ENCODE data around the gene SIN3B.

GRCh38 chr19:16888629-16889365, 59.6 kb downstream of the SIN3B start, which contains the start of gene F2RL3:
- TF ChIP-seq BHLHE40 (IDR thresholded peaks at IDR 0.05; ENCODE audit: borderline replicate concordance): no peak
- no peak for TF ChIP-seq SUZ12 (IDR thresholded peaks at IDR 0.05)
- TF ChIP-seq ZNF384 (IDR thresholded peaks at IDR 0.05): no peak
- TF ChIP-seq NFRKB (IDR thresholded peaks at IDR 0.05): no peak
- TF ChIP-seq FOXM1 (IDR thresholded peaks at IDR 0.05; ENCODE audit: borderline replicate concordance): no peak
- no peak for TF ChIP-seq ELF4 (IDR thresholded peaks at IDR 0.05)
